SK-N-MC (cell line): ENCODE results near the gene LOXHD1.

Experiments
- EZH2 ChIP-seq: fragments of 200-600 bp; sonication (generic); IDR thresholded peaks from one replicate; pipeline ENCODE4 v1.6.1; 2017; ENCODE audit warnings: antibody characterized with exemption
- FOXP2 ChIP-seq: optimal IDR thresholded peaks from 2 replicates; pipeline ENCODE3; 2011; ENCODE audit warnings: mild to moderate bottlenecking, moderate library complexity; ENCODE audit not compliant: insufficient read depth; ENCODE audit errors: extremely low read length, control extremely low read depth
- POLR2AphosphoS5 ChIP-seq: IDR thresholded peaks from 2 replicates; pipeline ENCODE4 v1.6.1; 2012; ENCODE audit warnings: mild to moderate bottlenecking, low read depth, low read length, borderline replicate concordance

DNA sequence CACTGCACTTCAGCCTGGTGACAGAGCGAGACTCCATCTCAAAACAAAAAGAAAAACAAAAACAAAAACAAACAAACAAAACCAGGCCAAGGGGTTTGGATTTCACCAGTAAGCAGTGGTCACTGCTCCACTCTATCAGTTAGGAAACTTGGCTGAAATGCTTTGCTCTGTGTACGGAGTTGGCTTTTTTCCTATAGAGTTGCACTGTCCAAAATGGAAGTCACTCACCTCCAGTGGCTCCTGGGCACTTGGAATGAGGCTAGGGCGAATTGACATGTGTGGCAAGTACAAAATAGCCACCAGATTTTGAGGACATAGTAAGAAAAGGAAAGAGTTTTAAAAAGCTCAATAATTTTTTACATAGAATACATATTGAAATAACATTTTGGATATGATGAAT is 228.7 kb downstream of the LOXHD1 start:
- TF ChIP-seq EZH2 (no peak), POLR2AphosphoS5 (no peak), FOXP2 (no peak)
